NCI-H69 (cell line): Measurements from ENCODE around the gene RAD51AP1.

Experiments
- DNase-seq: peaks from one replicate; lab custom pipeline; 2025; lab: John Stamatoyannopoulos, UW

Gene RAD51AP1

GRCh38 chr12:4595881-4596280, 57.2 kb downstream of the RAD51AP1 start:
- DNase-seq = no peak

DNA sequence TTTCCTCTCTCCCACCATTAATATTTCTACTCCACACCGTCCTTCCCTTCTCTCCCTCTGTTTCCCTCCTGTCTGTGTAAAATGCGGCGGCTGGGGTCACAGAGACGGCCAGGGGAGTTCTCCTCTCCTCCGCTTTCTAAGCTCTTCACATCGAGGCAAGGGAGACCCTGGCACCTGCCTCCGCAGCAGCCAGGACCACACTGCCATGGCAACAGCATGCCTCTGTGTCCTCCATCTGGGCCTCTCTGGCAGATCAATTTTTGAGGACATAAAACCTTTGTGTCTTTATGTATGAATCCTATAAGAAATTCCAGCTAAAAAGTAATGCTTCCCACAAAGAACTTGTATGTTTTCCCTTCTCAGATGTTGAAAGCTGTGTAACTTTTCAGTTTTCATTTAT, 64.7 kb downstream of the RAD51AP1 start:
- no peak for DNase-seq

- no peak for DNase-seq
These were observed 65.3 kb downstream of the RAD51AP1 start for GRCh38 chr12:4603946-4604345.

GRCh38 chr12:4604684-4605193, 66.0 kb downstream of the RAD51AP1 start:
- peak; percentile 89 for DNase-seq

DNA sequence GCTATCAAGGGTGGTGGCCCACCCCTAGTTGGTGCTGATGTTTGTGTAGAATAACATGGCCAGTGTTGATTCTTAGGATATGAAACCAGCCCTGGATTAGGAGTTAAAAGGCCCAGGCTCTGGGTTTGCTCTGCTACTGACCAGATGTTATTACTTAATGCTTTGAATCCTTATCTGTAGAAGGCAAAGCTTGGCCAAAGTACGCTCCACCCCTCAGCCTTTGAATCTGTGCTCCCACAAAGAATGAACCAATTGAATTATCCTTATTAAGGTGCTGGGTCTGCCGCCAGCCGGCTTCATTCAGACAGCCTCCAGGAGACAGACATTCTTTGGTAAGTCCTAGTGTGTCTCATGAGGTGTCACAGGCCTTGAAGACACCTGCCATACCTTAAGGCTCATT, 68.4 kb downstream of the RAD51AP1 start:
- no peak for DNase-seq

DNA sequence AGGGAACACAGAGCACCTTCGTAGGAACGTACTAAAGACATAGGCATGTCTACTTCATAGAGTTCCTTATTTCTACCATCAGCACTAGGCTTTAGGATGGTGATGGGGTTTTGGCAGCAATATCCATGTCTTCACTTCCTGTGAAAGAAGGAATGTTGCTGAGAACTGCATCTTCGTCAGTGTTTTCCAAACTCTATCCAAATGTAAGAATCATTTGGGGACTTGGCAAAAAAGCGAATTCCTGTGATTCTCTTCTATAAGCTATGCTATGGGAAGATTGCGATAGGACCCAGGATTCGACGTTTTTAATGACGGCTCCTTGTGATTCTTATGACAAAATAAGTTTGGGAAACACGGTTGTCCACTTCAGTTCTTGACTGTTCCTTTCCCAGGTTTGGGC, 70.4 kb downstream of the RAD51AP1 start:
- DNase-seq = no peak
